Ascending aorta (tissue), 2 donors: Measurements from ENCODE around the gene FER1L5. TPM values are rescaled to one million over a fixed set of nuclear protein-coding genes. Genes with fewer than 3 reads are reported as not detected.

Experiments used
- DNase-seq, 2 donors: peaks; one replicate each; pipeline ENCODE4 v3.0.0-alpha.2; 2019; ENCODE audit warnings: low spot score in 2 of 2
- H3K27ac ChIP-seq, 2 donors: fragments of 200-600 bp; sonication (generic); one replicate each; pipeline ENCODE4 v1.5.1; 2016 to 2017; ENCODE audit warnings: mild to moderate bottlenecking in 1 of 2
- H3K27me3 ChIP-seq: fragments of 200-600 bp; sonication (generic); one replicate; pipeline ENCODE4 v1.5.1; 2017
- H3K36me3 ChIP-seq, 2 donors: fragments of 200-600 bp; sonication (generic); one replicate each; pipeline ENCODE4 v1.5.1; 2016
- H3K4me1 ChIP-seq, 2 donors: fragments of 200-600 bp; sonication (generic); one replicate each; pipeline ENCODE4 v1.5.1; 2016 to 2017; ENCODE audit warnings: mild to moderate bottlenecking in 1 of 2
- H3K4me3 ChIP-seq, 2 donors: fragments of 200-600 bp; sonication (generic); one replicate each; pipeline ENCODE4 v1.5.1; 2016 to 2017; ENCODE audit warnings: mild to moderate bottlenecking in 1 of 2
- H3K9me3 ChIP-seq, 2 donors: fragments of 200-600 bp; sonication (generic); one replicate each; pipeline ENCODE4 v1.5.1; 2016
- intact Hi-C: fragments of 100-400 bp; cut with DNase I; formaldehyde crosslinking; loops from one replicate; pipeline ENCODE4 v1.15.1; 2023
- total RNA-seq: library from RNA; depleted of rRNA; stranded (reverse); fragments of >200 nt; gene quantifications from one replicate; pipeline ENCODE4 v1.1.0, GENCODE V29; 2016
- TF ChIP-seq, protein P1 (sequence below), 3 experiments: fragments of 200-600 bp in 2 of 3; fragments of 450-650 bp in 1 of 3; sonication (generic) in 2 of 3; IDR thresholded peaks; one replicate each; pipeline ENCODE4 v1.5.1; 2016 to 2019; ENCODE audit warnings: antibody characterized with exemption in 3 of 3, mild to moderate bottlenecking in 1 of 3, moderate library complexity in 1 of 3

The FER1L5 gene
- total RNA-seq, 1 donor from 2014 or later = not detected

DNA sequence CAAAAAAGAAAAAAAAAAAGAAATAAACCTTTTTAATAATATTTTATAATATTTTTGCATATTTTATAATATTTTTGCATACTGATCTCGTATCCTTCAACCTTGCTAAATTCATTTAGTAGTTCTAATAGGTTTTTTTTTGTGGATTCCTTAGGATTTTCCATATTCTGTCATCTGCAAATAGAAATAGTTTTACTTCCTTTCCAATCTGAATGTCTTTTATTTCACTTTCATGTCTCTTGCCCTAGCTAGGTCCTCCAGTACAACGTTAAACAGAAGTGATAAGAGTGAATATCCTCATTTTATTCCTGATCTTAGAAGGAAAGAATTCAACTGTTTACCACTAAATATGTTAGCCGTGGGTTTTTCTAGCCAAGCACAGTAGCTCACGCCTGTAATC lies 83.6 kb downstream of the FER1L5 start:
- no peak for DNase-seq
- Histone ChIP-seq H3K4me1 (no peaks in the 10 kb centered on the region), H3K27me3 (no peaks in the 10 kb centered on the region), H3K36me3 (peaks cover 40 to 51% of the 10 kb centered on the region in 2 donors), H3K27ac (no peak overlapping the region), H3K4me3 (no peak overlapping the region), H3K9me3 (no peaks in the 10 kb centered on the region)
- TF ChIP-seq, protein P1, sequence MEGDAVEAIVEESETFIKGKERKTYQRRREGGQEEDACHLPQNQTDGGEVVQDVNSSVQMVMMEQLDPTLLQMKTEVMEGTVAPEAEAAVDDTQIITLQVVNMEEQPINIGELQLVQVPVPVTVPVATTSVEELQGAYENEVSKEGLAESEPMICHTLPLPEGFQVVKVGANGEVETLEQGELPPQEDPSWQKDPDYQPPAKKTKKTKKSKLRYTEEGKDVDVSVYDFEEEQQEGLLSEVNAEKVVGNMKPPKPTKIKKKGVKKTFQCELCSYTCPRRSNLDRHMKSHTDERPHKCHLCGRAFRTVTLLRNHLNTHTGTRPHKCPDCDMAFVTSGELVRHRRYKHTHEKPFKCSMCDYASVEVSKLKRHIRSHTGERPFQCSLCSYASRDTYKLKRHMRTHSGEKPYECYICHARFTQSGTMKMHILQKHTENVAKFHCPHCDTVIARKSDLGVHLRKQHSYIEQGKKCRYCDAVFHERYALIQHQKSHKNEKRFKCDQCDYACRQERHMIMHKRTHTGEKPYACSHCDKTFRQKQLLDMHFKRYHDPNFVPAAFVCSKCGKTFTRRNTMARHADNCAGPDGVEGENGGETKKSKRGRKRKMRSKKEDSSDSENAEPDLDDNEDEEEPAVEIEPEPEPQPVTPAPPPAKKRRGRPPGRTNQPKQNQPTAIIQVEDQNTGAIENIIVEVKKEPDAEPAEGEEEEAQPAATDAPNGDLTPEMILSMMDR (IDR thresholded peaks at IDR 0.05) = no peak
- intact Hi-C loops = no loop called here

DNA sequence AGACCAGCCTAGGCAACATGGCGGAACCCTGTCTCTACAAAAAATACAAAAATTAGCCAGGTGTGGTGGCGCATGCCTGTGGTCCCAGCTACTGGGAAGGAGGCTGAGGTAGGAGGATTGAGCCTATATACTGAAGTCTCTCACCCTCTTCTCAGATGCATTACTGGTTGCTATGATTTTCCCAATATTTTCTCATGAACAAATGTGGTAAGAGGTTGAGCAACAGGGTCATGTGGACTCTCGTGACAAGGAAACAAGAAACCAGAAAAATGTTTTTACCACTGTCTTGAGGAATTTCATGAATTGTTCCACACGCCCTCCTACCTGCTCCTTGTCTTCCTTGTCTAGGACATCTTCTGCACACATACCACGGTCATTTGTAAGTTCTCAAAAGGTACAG lies 84.9 kb downstream of the FER1L5 start:
- Histone ChIP-seq H3K9me3 (no peaks in the 10 kb centered on the region), H3K4me1 (no peaks in the 10 kb centered on the region), H3K27me3 (no peaks in the 10 kb centered on the region), H3K36me3 (peaks cover 53 to 64% of the 10 kb centered on the region in 2 donors), H3K27ac (no peak overlapping the region), H3K4me3 (no peak overlapping the region)
- TF ChIP-seq, protein P1 (IDR thresholded peaks at IDR 0.05) = no peak
- intact Hi-C loops = no loop called here
- no peak for DNase-seq

DNA sequence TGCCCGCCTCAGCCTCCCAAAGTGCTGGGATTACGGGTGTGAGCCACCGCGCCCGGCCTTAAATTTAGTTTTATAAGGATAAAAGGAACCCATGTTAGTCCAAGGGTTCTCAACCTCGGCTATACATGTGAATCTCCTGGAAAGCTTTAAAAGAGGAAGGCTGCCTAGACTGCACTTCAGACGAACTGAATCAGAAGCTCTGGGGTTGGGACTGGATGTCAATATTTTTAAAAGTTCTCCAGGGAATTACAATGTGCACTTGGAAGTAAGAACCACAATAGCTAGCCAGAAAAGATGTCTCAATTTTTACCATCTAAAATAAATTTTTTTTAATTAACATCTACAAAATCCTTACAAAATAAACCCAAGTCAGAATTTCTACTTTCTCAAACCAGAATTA lies 87.2 kb downstream of the FER1L5 start:
- peaks cover 70 to 79% of the 10 kb centered on the region in 2 donors for H3K36me3 ChIP-seq

DNA sequence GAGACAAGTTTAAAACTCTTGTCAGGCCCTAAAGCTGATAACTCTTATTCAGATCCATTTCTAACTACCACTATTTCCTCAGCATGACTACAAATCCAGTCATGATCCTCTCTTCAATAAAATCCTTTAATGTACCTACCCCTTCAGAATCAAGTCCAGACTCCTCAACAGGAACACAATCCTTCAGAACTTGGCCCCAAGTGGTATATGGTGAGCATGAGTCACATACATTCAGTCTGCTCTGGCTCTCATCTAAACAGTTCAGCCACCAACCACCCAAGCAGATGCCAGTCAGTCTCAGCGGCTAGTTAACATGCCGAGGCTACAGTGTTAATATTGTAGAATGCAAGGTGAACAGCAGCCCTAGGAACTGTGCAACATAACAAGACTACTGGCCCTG lies 87.6 kb downstream of the FER1L5 start:
- H3K4me3 ChIP-seq = no peak overlapping the region
- no peak for DNase-seq
- intact Hi-C loops = no loop called here
- H3K9me3 ChIP-seq = no peaks in the 10 kb centered on the region
- TF ChIP-seq, protein P1 (IDR thresholded peaks at IDR 0.05) = no peak
- peaks cover 66 to 82% of the 10 kb centered on the region in 2 donors for H3K36me3 ChIP-seq
- H3K27me3 ChIP-seq = no peaks in the 10 kb centered on the region
- peaks cover 0 to under 1% of the 10 kb centered on the region in 2 donors for H3K4me1 ChIP-seq
- H3K27ac ChIP-seq = no peak overlapping the region

More for the DNA sequence above, 87.2 kb downstream of the FER1L5 start:
- H3K27ac ChIP-seq = no peak overlapping the region
- H3K4me3 ChIP-seq = no peak overlapping the region
- H3K9me3 ChIP-seq = no peaks in the 10 kb centered on the region
- no peak for DNase-seq
- intact Hi-C loops = no loop called here
- TF ChIP-seq, protein P1 (IDR thresholded peaks at IDR 0.05) = no peak
- no peaks in the 10 kb centered on the region for H3K27me3 ChIP-seq
- no peaks in the 10 kb centered on the region for H3K4me1 ChIP-seq

DNA sequence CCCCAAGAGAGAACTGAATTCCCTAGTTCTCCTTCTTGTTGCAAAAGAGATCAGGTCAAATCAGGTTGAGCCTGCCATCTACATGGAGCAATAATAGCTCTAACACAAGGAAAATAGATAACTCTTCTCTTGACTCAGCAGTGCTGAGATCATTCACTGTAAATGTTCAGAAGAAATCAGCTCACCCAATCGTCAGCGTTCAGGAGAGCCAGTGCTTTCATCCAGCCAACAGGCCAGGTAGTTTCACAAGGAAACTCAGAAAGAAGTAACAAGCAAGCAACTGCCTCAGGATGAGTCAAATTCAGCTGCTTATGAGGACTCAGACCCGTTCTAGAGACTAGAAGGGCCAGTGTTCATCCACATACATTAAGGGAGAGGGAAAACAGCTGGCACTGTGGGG lies 91.4 kb downstream of the FER1L5 start:
- intact Hi-C loops = no loop called here
- H3K36me3 ChIP-seq = peaks cover 46 to 54% of the 10 kb centered on the region in 2 donors

More for the DNA sequence above, 91.4 kb downstream of the FER1L5 start:
- H3K27ac ChIP-seq = no peak overlapping the region
- H3K27me3 ChIP-seq = no peaks in the 10 kb centered on the region
- no peaks in the 10 kb centered on the region for H3K9me3 ChIP-seq
- TF ChIP-seq, protein P1 (IDR thresholded peaks at IDR 0.05) = no peak
- no peak overlapping the region for H3K4me3 ChIP-seq
- peaks cover 0 to 11% of the 10 kb centered on the region in 2 donors for H3K4me1 ChIP-seq
- DNase-seq = no peak
